ENCODE measurements around the gene TEX10. TPM values are rescaled to one million over a fixed set of nuclear protein-coding genes. Genes with fewer than 3 reads are reported as not detected.
"Not testable (repeated sequence)": the region's sequence is repeated elsewhere in the genome, so short reads cannot be mapped to it uniquely, and the experiment has no call there.

The TEX10 gene
- total RNA-seq, result 10 to 100 TPM; 26.8 to 30.2 (median 29.1) TPM

DNA sequence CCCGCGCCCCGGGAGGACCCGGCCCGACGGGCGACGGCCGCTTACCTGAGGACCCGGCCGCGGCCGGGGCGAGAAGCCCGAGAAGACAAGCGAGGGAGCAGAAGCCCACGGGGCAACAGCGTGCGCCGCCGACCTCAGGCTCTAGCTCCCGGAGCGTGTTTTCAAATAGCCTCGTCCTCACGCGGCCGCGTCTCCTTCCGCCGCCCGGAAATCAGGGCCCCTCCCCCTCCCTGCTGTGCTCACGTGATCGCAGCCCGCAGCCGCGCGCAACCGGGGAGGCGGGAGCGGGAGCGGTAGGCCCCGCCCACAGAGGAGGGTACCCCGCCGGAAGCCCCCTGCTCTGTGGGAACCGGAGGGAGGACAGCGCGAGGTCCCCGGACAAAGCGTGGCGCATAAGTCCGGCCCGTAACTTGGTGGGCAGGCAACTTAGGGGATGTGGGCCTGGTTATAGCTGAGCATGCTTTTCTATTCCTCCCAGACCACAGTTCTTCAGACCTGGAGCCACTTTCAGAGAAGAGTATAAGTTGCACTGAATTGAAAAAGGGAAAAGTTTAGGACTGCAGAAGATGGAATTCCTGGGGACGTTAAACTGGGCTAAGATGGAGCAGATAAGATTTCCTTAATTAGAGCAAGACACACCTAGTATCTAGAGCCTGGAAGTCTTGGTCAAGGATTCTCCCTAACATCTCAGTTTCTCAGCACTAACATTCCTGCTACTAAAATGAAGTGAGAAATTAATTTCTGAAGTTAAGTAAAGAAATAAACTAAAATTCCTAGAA, at the start of gene TEX10:
Gene TEX10, minus strand, starts transcription at position 216 of the 779 bp plus-strand sequence. CDS start 3,579 bp downstream, outside the sequence.
- peaks cover 43% of the 10 kb centered on the region for H3K4me1 Mint-ChIP-seq (ENCODE audit: low read depth)
- H3K9me3 Mint-ChIP-seq, result peaks cover 5% of the 10 kb centered on the region

DNA sequence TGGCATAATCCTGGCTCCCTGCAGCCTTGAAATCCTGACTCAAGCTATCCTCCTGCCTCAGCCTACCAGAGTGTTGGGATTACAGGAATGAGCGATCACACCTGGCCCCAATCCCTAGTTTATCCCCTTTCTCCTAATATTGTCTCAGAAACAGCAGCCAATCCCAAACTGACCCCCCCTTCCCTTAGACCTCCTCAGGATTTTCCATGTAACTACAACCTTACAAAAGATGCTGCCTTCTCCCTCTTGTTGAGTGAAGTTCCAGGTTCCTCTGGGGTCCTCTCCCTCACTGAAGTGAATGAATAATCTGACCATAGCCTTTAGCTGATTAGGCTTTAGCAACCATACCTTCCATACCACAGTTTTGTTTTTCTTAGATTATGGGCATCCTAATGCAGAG, 48.3 kb upstream of the TEX10 start:
- DNase-seq (no peak), ATAC-seq (no peak)
- Mint-ChIP-seq H3K27me3 (ENCODE audit: low read depth) (peaks cover 21% of the 10 kb centered on the region), H3K9me3 (no peaks in the 10 kb centered on the region), H3K4me3 (no peak overlapping the region), H3K4me1 (ENCODE audit: low read depth) (no peaks in the 10 kb centered on the region), H3K36me3 (ENCODE audit: insufficient read depth) (no peaks in the 10 kb centered on the region)

More for the DNA sequence above, at the start of gene TEX10:
- Mint-ChIP-seq H3K4me3 (peak within 1 kb of the TSS; percentile 91), H3K36me3 (ENCODE audit: insufficient read depth) (no peaks in the 10 kb centered on the region), H3K27me3 (ENCODE audit: low read depth) (no peaks in the 10 kb centered on the region)
- DNase-seq, result peak; percentile 87
- ATAC-seq, result peak; percentile 94 to 95

GRCh38 chr9:100397529-100398266, 45.0 kb upstream of the TEX10 start:
- no peaks in the 10 kb centered on the region for H3K36me3 Mint-ChIP-seq (ENCODE audit: insufficient read depth)
- H3K4me1 Mint-ChIP-seq (ENCODE audit: low read depth), result no peaks in the 10 kb centered on the region
- DNase-seq (no peak), ATAC-seq (no peak)
- peaks cover 9% of the 10 kb centered on the region for H3K27me3 Mint-ChIP-seq (ENCODE audit: low read depth)
- no peak overlapping the region for H3K4me3 Mint-ChIP-seq
- H3K9me3 Mint-ChIP-seq, result no peaks in the 10 kb centered on the region

GRCh38 chr9:100396769-100397168, 44.0 kb upstream of the TEX10 start:
- Mint-ChIP-seq H3K27me3 (ENCODE audit: low read depth) (peaks cover 8% of the 10 kb centered on the region), H3K4me3 (no peak overlapping the region), H3K4me1 (ENCODE audit: low read depth) (no peaks in the 10 kb centered on the region), H3K36me3 (ENCODE audit: insufficient read depth) (no peaks in the 10 kb centered on the region), H3K9me3 (no peaks in the 10 kb centered on the region)
- ATAC-seq, result no peak
- DNase-seq, result no peak

DNA sequence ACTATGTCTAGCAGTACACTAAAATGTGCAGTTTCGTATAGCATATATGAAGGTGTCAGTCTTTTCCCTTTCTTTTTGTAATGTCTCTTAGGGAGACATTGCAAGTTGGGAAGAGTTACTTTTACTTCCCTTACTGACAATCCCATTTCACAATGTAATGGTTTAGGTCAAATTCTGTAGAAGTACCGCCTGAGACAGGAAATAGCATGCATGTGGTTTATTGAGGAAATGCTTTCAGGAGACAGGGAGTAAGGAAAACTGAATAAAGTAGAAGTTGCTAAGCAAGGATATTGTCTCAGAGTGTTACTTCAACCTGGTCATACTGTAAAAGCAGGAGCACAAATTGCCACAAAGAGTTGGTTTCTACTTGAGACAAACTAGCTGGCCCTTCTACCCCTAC, 42.1 kb upstream of the TEX10 start:
- H3K36me3 Mint-ChIP-seq (ENCODE audit: insufficient read depth), result no peaks in the 10 kb centered on the region
- DNase-seq (no peak), ATAC-seq (no peak)
- H3K4me1 Mint-ChIP-seq (ENCODE audit: low read depth), result no peaks in the 10 kb centered on the region
- H3K27me3 Mint-ChIP-seq (ENCODE audit: low read depth), result no peaks in the 10 kb centered on the region
- no peak overlapping the region for H3K4me3 Mint-ChIP-seq
- no peaks in the 10 kb centered on the region for H3K9me3 Mint-ChIP-seq

- Mint-ChIP-seq H3K9me3 (no peaks in the 10 kb centered on the region), H3K27me3 (ENCODE audit: low read depth) (no peaks in the 10 kb centered on the region)
- ATAC-seq, result no peak
Observed at GRCh38 chr9:100394032-100394695, 41.4 kb upstream of the TEX10 start.

DNA sequence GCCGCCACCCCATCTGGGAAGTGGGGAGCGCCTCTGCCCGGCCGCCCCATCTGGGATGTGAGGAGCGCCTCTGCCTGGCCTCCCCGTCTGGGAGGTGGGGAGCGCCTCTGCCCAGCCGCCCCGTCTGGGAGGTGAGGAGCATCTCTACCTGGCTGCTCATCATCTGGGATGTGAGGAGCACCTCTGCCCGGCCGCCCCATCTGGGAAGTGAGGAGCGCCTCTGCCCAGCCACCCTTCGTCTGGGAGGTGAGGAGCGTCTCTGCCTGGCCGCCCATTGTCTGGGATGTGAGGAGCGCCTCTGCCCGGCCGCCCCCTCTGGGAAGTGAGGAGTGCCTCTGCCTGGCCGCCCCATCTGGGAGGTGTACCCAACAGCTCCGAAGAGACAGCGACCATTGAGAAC, 40.2 kb upstream of the TEX10 start:
- H3K4me1 Mint-ChIP-seq (ENCODE audit: low read depth); H3K36me3 Mint-ChIP-seq (ENCODE audit: insufficient read depth); H3K4me3 Mint-ChIP-seq; H3K9me3 Mint-ChIP-seq; H3K27me3 Mint-ChIP-seq (ENCODE audit: low read depth); ATAC-seq; DNase-seq: not testable (repeated sequence)

More at GRCh38 chr9:100394032-100394695, 41.4 kb upstream of the TEX10 start:
- Mint-ChIP-seq H3K4me1 (ENCODE audit: low read depth) (no peaks in the 10 kb centered on the region), H3K4me3 (no peak overlapping the region), H3K36me3 (ENCODE audit: insufficient read depth) (no peaks in the 10 kb centered on the region)
- no peak for DNase-seq

- no peak overlapping the region for H3K4me3 Mint-ChIP-seq
- DNase-seq (no peak), ATAC-seq (no peak)
- no peaks in the 10 kb centered on the region for H3K27me3 Mint-ChIP-seq (ENCODE audit: low read depth)
- peaks cover 2% of the 10 kb centered on the region for H3K36me3 Mint-ChIP-seq (ENCODE audit: insufficient read depth)
- H3K4me1 Mint-ChIP-seq (ENCODE audit: low read depth), result no peaks in the 10 kb centered on the region
- H3K9me3 Mint-ChIP-seq, result peaks cover 4% of the 10 kb centered on the region
Observed at GRCh38 chr9:100379862-100380261, 27.1 kb upstream of the TEX10 start.

DNA sequence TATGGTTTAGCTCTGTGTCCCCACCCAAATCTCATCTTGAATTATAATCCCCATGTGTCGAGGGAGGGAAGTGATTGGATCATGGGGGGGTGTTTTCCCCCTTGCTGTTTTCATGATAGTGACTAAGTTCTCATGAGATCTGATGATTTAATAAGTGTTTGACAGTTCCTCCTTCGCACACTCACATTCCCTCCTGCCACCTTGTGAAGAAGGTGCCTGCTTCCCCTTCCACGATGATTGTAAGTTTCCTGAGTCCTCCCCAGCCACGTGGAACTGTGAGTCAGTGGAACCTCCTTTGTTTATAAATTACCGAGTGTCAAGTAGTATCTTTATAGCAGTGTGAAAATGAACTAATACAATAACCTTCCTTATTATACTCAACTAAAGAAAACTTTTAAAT, 24.3 kb upstream of the TEX10 start:
- H3K4me3 Mint-ChIP-seq, result no peak overlapping the region

DNA sequence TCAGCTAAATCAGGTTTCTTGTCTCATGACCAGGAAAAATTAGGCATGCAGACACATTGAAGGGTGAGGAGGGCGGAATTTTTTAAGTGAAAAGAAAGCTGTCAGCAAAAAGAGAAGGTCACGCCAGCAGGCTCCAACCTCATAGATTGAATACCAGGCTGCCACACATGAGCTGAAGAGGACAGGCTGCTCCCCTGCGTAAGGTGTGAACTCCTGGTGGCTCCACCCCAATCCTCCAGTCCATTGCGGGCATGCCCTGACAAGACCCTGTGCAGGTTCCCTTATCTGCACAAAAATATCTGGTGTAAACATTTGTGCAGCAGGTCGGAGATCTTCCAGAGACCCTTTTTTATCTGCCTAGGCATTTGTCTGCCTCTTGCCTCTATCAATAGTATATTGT, 22.9 kb upstream of the TEX10 start:
- ATAC-seq (no peak), DNase-seq (no peak)
- H3K4me1 Mint-ChIP-seq (ENCODE audit: low read depth), result no peaks in the 10 kb centered on the region
- no peaks in the 10 kb centered on the region for H3K27me3 Mint-ChIP-seq (ENCODE audit: low read depth)
- no peaks in the 10 kb centered on the region for H3K9me3 Mint-ChIP-seq
- no peak overlapping the region for H3K4me3 Mint-ChIP-seq
- H3K36me3 Mint-ChIP-seq (ENCODE audit: insufficient read depth), result no peaks in the 10 kb centered on the region

More for the DNA sequence above, 24.3 kb upstream of the TEX10 start:
- no peak for ATAC-seq
- Mint-ChIP-seq H3K36me3 (ENCODE audit: insufficient read depth) (no peaks in the 10 kb centered on the region), H3K27me3 (ENCODE audit: low read depth) (no peaks in the 10 kb centered on the region), H3K4me1 (ENCODE audit: low read depth) (no peaks in the 10 kb centered on the region), H3K9me3 (no peaks in the 10 kb centered on the region)
- DNase-seq, result no peak

GRCh38 chr9:100372648-100373047, 19.9 kb upstream of the TEX10 start:
- ATAC-seq, result no peak
- H3K9me3 Mint-ChIP-seq, result peaks cover 5% of the 10 kb centered on the region
- H3K27me3 Mint-ChIP-seq (ENCODE audit: low read depth), result peaks cover 2% of the 10 kb centered on the region
- no peak for DNase-seq
- H3K4me1 Mint-ChIP-seq (ENCODE audit: low read depth), result no peaks in the 10 kb centered on the region
- H3K4me3 Mint-ChIP-seq, result no peak overlapping the region
- peaks cover 3% of the 10 kb centered on the region for H3K36me3 Mint-ChIP-seq (ENCODE audit: insufficient read depth)

DNA sequence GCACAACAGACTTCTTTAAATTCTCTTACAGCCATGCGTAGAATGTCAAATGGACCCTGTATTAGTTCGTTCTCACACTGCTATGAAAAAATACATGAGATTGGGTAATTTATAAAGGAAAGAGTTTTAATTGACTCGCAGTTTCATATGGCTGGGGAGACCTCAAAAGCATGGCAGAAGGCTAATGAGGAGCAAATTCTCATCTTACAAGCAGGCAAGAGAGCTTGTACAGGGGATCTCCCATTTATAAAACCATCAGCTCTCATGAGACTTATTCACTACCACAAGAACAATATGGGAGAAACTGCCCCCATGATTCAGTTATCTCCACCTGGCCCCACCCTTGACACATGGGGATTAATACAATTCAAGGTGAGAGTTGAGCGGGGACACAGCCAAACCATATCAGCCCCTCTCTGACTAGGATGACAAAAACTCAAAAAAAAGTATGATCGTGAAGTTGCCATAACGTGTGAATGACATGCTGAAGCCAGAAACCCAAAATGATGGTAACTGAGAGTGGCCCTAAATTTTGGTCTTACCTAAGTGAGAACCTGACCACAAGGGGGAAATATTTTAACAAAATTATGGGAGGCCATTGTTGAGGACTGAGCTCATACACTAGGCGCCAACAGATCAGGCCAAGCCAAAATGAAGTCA, 17.5 kb upstream of the TEX10 start:
- Mint-ChIP-seq H3K4me1 (ENCODE audit: low read depth) (no peaks in the 10 kb centered on the region), H3K9me3 (peaks cover 5% of the 10 kb centered on the region), H3K4me3 (no peak overlapping the region), H3K36me3 (ENCODE audit: insufficient read depth) (peaks cover 3% of the 10 kb centered on the region), H3K27me3 (ENCODE audit: low read depth) (peaks cover 2% of the 10 kb centered on the region)
- no peak for ATAC-seq
- DNase-seq, result no peak

GRCh38 chr9:100368672-100369071, 15.9 kb upstream of the TEX10 start:
- no peaks in the 10 kb centered on the region for H3K4me1 Mint-ChIP-seq (ENCODE audit: low read depth)
- peaks cover 2% of the 10 kb centered on the region for H3K27me3 Mint-ChIP-seq (ENCODE audit: low read depth)
- ATAC-seq, result no peak
- H3K36me3 Mint-ChIP-seq (ENCODE audit: insufficient read depth), result peaks cover 3% of the 10 kb centered on the region
- DNase-seq, result no peak
- peaks cover 5% of the 10 kb centered on the region for H3K9me3 Mint-ChIP-seq
- H3K4me3 Mint-ChIP-seq, result no peak overlapping the region

DNA sequence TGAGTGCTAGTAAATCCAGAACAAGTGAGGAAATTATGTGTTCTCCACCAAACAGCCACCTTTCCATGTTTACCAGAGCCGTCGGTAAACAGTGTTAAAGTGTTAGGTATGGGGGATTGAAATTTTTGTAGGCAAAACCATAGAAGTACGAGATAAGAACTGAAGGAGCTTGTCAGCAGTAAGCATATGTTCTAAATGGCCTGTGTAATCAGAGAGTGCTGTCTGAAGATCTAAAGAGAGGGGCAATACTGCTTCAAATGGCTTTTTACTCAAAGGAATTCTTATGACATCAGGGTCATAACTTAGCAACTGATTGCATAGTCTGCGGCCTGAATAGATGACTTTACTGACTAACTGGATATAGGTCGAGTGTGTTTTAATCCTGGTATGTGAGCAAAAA, 13.4 kb upstream of the TEX10 start:
- Mint-ChIP-seq H3K9me3 (peaks cover 5% of the 10 kb centered on the region), H3K4me1 (ENCODE audit: low read depth) (no peaks in the 10 kb centered on the region), H3K4me3 (no peak overlapping the region), H3K27me3 (ENCODE audit: low read depth) (peaks cover 2% of the 10 kb centered on the region), H3K36me3 (ENCODE audit: insufficient read depth) (peaks cover 3% of the 10 kb centered on the region)
- ATAC-seq (no peak), DNase-seq (no peak)

Data from activated T-cell treated with anti-CD3 and anti-CD28 coated beads, Interleukin-2, amount 50 U/mL, for 4 hours (primary cell).